Stimulated activated CD8-positive, alpha-beta memory T cell treated with anti-CD3 and anti-CD28 coated beads, Interleukin-7, amount 100 ng/mL, for 4 hours (primary cell): ENCODE results near the gene MIB2.
"Not testable (repeated sequence)": the region's sequence is repeated elsewhere in the genome, so short reads cannot be mapped to it uniquely, and the experiment has no call there.

ENCODE experiments used
- DNase-seq, 2 donors: peaks; one replicate each; pipeline ENCODE4 v3.0.0-alpha.2; 2020; ENCODE audit warnings: low read depth in 2 of 2

The MIB2 gene

GRCh38 chr1:1615256-1616044 is at the start of gene MIB2:
Gene MIB2 (plus strand): TSS chr1:1615500. CDS start chr1:1623453, 7,953 bp downstream.
- DNase-seq, result peak; percentile 92 to 97

DNA sequence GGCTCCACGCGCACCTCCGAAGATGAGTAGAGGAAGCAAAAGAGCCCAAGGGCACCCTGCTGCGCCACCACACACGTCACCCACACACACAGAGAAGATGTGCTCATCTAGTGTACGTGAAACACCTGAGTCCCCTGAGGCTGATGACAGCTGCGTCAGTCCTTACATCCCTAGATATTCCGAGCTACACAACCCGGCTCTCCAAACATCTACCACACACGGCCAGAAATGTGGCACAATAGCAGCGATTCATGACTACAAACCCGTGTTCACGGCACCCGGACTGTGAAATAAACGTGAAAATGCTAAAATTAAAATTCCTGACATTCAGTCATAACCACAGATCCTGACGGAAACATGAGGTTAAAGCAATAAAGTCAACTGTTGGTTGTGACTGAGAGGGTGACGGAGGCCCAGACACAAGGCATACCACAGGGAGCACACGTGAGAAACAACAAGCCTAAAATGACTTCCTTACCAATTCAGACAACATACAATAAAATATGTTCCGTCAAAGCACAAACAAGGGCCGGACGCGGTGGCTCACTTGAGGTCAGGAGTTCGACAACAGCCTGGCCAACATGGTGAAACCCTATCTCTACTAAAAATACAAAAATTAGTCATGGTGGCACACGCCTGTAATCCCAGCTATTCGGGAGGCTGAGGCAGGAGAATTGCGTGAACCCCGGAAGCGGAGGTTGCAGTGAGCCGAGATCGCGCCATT is 48.0 kb upstream of the MIB2 start:
- no peak for DNase-seq

- DNase-seq, result no peak
Measured at GRCh38 chr1:1567891-1568291, 47.4 kb upstream of the MIB2 start.

GRCh38 chr1:1569341-1569740 is 46.0 kb upstream of the MIB2 start:
- no peak for DNase-seq

- peak; percentile 34 to 67 for DNase-seq
Measured at GRCh38 chr1:1573843-1574720, 41.2 kb upstream of the MIB2 start.

DNA sequence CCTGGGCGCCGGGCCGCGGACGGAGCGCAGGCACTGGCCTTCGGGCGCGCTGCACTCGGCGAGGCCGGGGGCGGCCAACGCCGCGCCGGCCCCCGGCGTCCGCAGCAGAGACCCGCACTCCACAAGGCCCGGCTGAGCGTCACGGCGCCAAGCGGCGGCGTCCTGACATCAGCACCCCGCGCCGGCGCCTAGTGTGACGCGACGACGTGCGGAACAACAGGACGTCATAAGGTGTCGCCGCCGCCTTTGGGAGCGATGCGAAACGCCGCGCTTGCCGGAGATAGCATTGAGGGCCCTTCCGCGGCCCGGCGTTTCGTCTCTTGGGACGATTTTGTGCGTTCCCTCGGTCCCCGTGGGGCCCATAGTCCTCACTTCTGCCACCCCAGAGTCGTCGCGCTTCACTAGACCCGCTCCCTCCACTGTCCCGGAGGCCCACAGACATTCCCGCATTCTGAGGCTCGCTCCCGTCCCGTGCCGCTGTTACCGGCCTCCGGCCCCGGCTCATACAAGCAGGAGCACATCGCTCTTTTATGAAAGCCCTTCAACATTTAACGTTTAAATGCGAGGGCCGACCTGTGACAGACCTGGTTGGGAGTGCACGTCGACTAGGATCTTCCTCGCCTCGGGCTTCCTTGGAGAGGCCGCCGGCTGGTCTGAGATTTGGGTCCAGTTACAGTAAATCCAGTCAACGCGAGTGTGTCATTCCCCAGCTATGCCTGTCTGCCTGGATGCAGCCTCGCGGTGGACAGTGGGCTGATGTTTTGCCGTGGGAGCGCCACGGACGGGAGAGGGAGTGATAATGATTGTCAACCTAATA is 40.4 kb upstream of the MIB2 start, which contains the start of gene SSU72:
TSS of gene SSU72 (minus strand) at position 143 of the 817 bp plus-strand sequence. CDS start 306 bp downstream, outside the sequence.
- peak; percentile 85 to 90 for DNase-seq

GRCh38 chr1:1577367-1578011 is 37.8 kb upstream of the MIB2 start:
- no peak for DNase-seq

GRCh38 chr1:1578371-1578940 is 36.8 kb upstream of the MIB2 start:
- no peak for DNase-seq

DNA sequence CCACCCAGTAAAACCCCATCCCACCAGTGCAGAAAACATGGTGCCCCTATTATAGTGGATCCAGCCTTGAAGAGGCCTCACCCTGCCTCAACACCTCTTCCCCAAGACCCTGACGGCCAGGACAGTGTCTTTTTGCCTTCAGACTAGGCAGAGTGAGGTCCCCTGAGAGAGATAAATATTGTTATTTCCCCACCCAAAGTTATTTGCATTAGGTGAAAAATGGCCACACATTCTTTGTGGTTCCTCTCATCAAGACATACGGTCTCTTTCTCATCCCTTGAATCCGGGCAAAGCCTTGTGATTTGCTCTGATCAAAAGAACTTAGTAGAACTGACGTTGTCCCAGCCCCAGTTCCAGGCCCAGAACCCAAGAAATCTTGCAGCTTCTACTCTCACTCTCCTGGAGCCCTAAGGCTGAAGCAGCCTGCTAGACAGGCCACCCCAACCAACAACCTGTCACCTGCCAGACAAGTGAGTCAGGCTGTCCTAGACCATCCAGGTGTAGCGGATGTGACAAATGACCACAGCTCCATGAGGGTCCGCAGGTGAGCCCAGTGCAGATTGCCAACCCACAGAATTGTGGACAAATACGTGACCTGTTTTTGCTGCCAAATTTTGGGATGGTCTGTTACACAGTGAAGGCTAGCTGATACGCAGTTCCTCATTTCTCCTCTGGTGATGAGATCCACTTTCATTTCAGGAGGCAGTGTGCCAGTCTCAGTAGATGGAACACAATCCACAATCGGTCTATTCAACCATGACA is 32.5 kb upstream of the MIB2 start:
- DNase-seq, result no peak

GRCh38 chr1:1583347-1584010 is 31.8 kb upstream of the MIB2 start:
- no peak for DNase-seq

GRCh38 chr1:1591452-1591851 is 23.8 kb upstream of the MIB2 start:
- no peak for DNase-seq

DNA sequence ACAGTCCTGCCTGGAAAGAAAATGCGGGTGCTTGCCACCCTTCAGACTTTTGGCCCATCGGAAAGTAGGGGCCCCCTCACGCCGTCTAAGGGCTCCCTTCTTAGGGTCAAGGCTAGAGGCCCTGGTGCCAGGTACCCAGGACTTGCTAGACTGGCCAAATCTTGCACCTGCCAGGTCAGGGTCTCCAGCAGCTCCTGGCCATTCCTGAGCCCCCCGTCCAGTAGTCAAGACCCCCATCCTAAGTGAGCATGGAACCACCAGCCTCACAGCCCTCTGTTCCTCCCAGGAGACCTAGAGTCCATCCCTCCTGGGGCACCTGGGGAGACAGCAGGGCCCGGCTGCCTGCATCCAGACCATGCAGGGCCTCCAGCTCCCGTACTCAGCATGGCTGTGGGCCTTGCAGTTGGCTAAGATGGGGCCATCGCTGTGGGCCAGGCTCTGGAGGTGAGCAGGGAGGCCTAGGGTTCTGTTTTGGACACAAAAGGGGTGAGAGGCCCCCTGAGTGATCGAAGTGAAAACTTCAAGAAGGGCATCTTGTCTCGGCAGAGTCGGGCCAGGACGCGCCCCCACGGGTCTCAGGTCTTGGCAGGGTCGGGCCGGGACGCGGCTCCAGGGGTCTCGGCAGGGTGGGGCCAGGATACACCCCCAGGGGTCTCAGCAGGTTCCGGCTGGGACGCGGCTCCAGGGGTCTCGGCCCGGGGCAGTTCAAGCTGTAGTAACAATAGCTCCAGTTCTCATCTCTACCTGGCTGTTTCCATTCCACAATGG is 21.3 kb upstream of the MIB2 start:
- no peak for DNase-seq

DNA sequence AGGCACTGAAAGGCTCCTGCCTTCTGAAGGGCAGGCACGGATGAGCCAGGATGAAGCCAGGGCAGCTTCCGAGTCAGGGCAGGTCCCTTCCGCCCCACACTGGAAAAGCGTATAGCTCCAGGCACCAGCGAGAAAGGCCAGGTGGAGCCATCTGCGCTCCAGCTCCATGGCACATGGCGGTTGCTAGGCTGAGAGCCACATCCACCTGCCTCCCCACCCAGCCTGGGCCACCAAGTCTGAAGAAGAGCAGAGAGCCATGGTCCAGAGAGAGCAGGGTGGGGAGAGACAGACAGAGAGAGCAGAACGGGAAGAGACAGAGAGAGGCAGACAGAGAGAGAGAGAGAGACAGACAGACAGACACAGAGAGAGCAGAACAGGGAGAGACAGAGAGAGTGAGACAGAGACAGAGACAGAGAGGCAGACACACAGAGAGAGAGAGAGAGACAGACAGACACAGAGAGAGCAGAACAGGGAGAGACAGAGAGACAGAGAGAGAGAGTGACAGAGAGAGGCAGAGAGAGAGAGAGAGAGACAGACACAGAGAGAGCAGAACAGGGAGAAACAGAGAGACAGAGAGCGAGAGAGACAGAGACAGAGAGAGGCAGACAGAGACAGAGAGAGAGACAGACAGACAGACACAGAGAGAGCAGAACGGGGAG is 20.6 kb upstream of the MIB2 start:
- no peak for DNase-seq

DNA sequence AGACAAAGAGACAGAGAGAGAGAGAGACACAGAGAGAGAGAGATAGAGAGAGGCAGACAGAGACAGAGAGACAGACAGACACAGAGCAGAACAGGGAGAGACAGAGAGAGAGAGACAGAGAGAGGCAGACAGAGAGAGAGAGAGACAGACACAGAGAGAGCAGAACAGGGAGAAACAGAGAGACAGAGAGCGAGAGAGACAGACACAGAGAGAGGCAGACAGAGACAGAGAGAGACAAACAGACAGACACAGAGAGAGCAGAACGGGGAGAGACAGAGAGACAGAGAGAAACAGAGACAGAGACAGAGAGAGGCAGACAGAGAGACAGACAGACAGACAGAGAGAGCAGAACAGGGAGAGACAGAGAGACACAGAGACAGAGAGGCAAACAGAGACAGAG is 20.0 kb upstream of the MIB2 start:
- DNase-seq, result not testable (repeated sequence)

DNA sequence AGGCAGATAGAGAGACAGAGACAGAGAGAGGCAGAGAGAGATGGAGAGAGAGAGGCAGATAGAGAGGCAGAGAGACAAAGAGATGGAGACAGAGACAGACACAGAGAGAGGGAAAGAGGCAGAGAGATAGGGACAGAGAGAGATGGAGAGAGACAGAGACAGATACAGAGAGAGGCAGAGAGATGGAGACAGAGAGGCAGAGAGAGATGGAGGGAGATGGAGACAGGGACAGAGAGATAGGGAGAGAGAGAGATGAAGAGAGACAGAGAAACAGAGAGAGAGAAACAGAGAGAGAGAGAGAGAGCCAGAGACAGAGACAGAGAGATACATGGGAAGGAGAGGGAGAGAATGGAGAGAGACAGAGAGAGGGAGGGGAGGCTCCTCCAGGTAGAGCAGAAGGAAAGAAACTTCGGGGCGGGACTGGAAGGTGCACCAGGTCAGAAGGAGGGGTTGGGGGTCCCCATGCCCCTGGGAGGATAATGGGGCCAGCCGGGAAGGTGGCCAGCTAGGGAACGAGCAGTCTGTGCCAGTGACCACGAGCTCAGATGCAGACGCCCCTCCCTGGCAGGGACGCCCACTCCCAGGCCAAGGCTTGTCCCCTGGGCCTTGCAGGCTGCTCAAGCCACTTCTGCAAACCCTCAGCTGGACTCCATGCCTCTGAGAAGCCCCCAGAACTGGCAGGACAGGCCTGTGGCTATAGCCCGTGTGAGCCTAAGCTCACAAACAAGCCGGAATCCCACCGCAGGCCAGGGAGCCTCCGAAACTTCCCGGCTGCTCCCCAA is 18.6 kb upstream of the MIB2 start:
- DNase-seq, result no peak

- DNase-seq, result no peak
Measured at GRCh38 chr1:1597275-1597930, 17.9 kb upstream of the MIB2 start.
